ENCODE results near the gene RBM34.

RBM34 gene

DNA sequence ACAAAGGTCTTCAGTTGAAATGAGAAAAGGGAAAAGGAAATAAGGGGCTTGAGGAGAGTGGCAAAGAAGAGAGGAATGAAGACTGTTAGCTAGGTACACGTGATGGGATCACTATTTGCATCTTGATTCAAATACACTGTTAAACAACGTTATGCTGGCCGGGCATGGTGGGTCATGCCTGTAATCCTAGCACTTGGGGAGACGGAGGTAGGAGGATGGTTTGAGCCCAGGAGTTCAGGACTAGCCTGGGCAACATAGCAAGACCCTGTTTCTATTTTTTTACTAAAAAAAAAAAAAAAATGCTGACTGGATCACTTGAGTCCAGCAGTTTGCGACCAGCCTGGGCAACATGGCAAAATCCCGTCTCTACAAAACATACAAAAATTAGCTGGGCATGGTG is 2.4 kb downstream of the RBM34 start:
- H3K27ac ChIP-seq (ENCODE audit: poor library complexity, severe bottlenecking), result no peak overlapping the region
- ATAC-seq (ENCODE audit: low read depth) (no peak), DNase-seq (ENCODE audit: low spot score) (no peak)
- no peaks in the 10 kb centered on the region for H3K27me3 ChIP-seq (ENCODE audit: insufficient read depth, poor library complexity, severe bottlenecking)
- no peaks in the 10 kb centered on the region for H3K9me3 ChIP-seq (ENCODE audit: severe bottlenecking)
- no peak overlapping the region for H3K4me3 ChIP-seq (ENCODE audit: severe bottlenecking)
- H3K36me3 ChIP-seq (ENCODE audit: low read depth), result peaks cover 53% of the 10 kb centered on the region
- TF ChIP-seq, protein P1, sequence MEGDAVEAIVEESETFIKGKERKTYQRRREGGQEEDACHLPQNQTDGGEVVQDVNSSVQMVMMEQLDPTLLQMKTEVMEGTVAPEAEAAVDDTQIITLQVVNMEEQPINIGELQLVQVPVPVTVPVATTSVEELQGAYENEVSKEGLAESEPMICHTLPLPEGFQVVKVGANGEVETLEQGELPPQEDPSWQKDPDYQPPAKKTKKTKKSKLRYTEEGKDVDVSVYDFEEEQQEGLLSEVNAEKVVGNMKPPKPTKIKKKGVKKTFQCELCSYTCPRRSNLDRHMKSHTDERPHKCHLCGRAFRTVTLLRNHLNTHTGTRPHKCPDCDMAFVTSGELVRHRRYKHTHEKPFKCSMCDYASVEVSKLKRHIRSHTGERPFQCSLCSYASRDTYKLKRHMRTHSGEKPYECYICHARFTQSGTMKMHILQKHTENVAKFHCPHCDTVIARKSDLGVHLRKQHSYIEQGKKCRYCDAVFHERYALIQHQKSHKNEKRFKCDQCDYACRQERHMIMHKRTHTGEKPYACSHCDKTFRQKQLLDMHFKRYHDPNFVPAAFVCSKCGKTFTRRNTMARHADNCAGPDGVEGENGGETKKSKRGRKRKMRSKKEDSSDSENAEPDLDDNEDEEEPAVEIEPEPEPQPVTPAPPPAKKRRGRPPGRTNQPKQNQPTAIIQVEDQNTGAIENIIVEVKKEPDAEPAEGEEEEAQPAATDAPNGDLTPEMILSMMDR (IDR thresholded peaks at IDR 0.05; ENCODE audit: poor library complexity, severe bottlenecking), result no peak
- peaks cover 3% of the 10 kb centered on the region for H3K4me1 ChIP-seq (ENCODE audit: insufficient read depth, poor library complexity, severe bottlenecking)

DNA sequence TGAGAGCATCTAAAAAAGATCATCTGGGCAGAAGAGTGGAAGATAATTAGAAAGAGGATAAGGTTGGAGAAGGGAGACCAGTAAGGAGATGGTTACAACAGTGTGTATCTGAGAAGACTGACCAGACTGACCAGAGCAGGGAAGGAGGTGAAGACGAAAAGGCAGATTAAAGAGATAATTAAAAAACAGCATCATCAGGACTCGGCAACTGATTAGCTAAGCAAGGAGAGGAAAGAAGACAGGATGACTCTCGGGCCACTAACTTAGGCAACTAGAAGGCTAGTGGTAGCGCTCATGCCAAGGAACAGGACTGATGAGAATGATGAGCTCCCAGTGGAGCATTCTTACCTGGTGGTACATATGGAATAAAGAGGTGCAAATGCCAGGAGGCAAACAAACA is 3.9 kb downstream of the RBM34 start:
- no peak overlapping the region for H3K27ac ChIP-seq (ENCODE audit: poor library complexity, severe bottlenecking)
- H3K4me1 ChIP-seq (ENCODE audit: insufficient read depth, poor library complexity, severe bottlenecking), result peaks cover 3% of the 10 kb centered on the region
- DNase-seq (ENCODE audit: low spot score) (no peak), ATAC-seq (ENCODE audit: low read depth) (no peak)
- H3K27me3 ChIP-seq (ENCODE audit: insufficient read depth, poor library complexity, severe bottlenecking), result no peaks in the 10 kb centered on the region
- no peak overlapping the region for H3K4me3 ChIP-seq (ENCODE audit: severe bottlenecking)
- H3K36me3 ChIP-seq (ENCODE audit: low read depth), result peaks cover 64% of the 10 kb centered on the region
- H3K9me3 ChIP-seq (ENCODE audit: severe bottlenecking), result no peaks in the 10 kb centered on the region
- TF ChIP-seq, protein P1 (IDR thresholded peaks at IDR 0.05; ENCODE audit: poor library complexity, severe bottlenecking), result no peak

DNA sequence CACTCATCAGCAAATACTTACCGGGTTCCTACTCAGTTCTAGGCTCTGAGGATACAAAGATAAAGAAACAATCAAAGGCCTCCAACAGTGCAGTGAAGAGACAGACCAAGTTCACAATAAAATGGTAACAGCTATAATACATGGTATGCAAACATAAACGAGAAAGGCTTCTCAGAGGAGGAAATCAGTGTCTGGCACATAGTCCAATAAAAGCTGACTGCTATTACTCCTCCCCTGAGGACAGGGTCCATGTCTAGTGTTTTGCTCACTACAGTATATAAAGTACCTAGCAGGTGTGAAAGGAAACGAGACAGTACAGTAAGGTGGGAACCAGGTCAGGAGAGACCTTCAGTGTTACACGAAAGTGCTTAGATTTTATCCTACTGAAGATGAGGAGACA is 4.3 kb downstream of the RBM34 start:
- Histone ChIP-seq H3K36me3 (ENCODE audit: low read depth) (peaks cover 67% of the 10 kb centered on the region), H3K27ac (ENCODE audit: poor library complexity, severe bottlenecking) (no peak overlapping the region), H3K4me3 (ENCODE audit: severe bottlenecking) (no peak overlapping the region), H3K4me1 (ENCODE audit: insufficient read depth, poor library complexity, severe bottlenecking) (peaks cover 3% of the 10 kb centered on the region), H3K9me3 (ENCODE audit: severe bottlenecking) (no peaks in the 10 kb centered on the region), H3K27me3 (ENCODE audit: insufficient read depth, poor library complexity, severe bottlenecking) (no peaks in the 10 kb centered on the region)
- TF ChIP-seq, protein P1 (IDR thresholded peaks at IDR 0.05; ENCODE audit: poor library complexity, severe bottlenecking), result no peak
- DNase-seq (ENCODE audit: low spot score) (no peak), ATAC-seq (ENCODE audit: low read depth) (no peak)

DNA sequence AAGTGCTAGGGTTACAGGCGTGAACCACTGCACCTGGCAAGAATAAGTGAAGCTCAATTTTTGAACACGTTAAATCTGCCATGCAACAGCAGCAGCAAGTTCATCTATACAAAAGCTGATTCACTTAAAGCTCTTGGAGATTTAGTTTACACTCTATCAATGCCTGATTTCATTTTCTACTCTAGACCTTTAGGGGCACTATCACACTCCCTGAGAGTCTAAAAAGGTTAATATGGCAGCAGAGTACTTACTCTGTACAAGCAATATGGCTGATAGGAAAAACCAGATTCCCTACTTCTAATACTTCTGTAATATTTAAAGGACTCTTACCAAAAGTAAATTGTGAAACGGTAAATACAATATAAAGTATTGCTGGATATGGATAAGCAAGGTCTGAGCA is 4.8 kb downstream of the RBM34 start:
- peaks cover 71% of the 10 kb centered on the region for H3K36me3 ChIP-seq (ENCODE audit: low read depth)
- H3K27me3 ChIP-seq (ENCODE audit: insufficient read depth, poor library complexity, severe bottlenecking), result no peaks in the 10 kb centered on the region
- H3K4me3 ChIP-seq (ENCODE audit: severe bottlenecking), result no peak overlapping the region
- ATAC-seq (ENCODE audit: low read depth), result no peak
- TF ChIP-seq, protein P1 (IDR thresholded peaks at IDR 0.05; ENCODE audit: poor library complexity, severe bottlenecking), result no peak
- no peak overlapping the region for H3K27ac ChIP-seq (ENCODE audit: poor library complexity, severe bottlenecking)
- no peak for DNase-seq (ENCODE audit: low spot score)
- no peaks in the 10 kb centered on the region for H3K9me3 ChIP-seq (ENCODE audit: severe bottlenecking)
- peaks cover 3% of the 10 kb centered on the region for H3K4me1 ChIP-seq (ENCODE audit: insufficient read depth, poor library complexity, severe bottlenecking)

DNA sequence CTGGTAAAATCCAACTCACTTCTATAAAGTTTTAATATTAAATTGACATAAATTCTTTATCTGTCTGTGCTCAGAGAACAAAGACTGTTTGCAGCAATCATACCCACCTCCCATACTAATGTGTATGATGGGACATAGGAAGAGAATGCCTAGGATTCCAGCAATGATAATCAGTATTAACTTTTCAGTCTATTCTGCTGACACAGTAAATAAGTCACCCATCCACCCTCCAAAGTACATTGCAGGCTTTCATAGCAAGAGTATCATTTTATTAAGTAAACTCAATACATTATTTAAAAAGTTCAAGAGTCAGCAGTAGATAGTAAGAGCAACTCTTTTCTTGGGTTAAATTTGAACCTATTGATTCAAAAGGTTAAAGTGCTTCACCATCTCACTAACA is 8.8 kb downstream of the RBM34 start:
- Histone ChIP-seq H3K4me3 (ENCODE audit: severe bottlenecking) (no peak overlapping the region), H3K27me3 (ENCODE audit: insufficient read depth, poor library complexity, severe bottlenecking) (no peaks in the 10 kb centered on the region), H3K9me3 (ENCODE audit: severe bottlenecking) (no peaks in the 10 kb centered on the region), H3K36me3 (ENCODE audit: low read depth) (peaks cover 71% of the 10 kb centered on the region), H3K4me1 (ENCODE audit: insufficient read depth, poor library complexity, severe bottlenecking) (no peaks in the 10 kb centered on the region), H3K27ac (ENCODE audit: poor library complexity, severe bottlenecking) (no peak overlapping the region)
- TF ChIP-seq, protein P1 (IDR thresholded peaks at IDR 0.05; ENCODE audit: poor library complexity, severe bottlenecking), result no peak
- ATAC-seq (ENCODE audit: low read depth) (no peak), DNase-seq (ENCODE audit: low spot score) (no peak)
